IPS-20b (cell line): ENCODE measurements around the gene ABI3BP.
"Not testable (repeated sequence)": the region's sequence is repeated elsewhere in the genome, so short reads cannot be mapped to it uniquely, and the experiment has no call there.

Experiments used
- H3K27ac ChIP-seq: one replicate; pipeline ENCODE4 v1.5.1; 2013; ENCODE audit warnings: low read length
- H3K27me3 ChIP-seq: 2 replicates; pipeline ENCODE4 v1.6.1; 2013; ENCODE audit warnings: mild to moderate bottlenecking, low read length, inconsistent platforms; ENCODE audit not compliant: insufficient read depth
- H3K36me3 ChIP-seq: 2 replicates; pipeline ENCODE4 v1.6.1; 2013; ENCODE audit warnings: low read depth, mild to moderate bottlenecking, inconsistent platforms, low read length, moderate library complexity; ENCODE audit not compliant: insufficient read depth
- H3K4me1 ChIP-seq: 2 replicates; pipeline ENCODE4 v1.6.1; 2013; ENCODE audit warnings: mild to moderate bottlenecking, control low read depth, inconsistent platforms, low read length, moderate library complexity; ENCODE audit not compliant: insufficient read depth
- H3K4me3 ChIP-seq: 2 replicates; pipeline ENCODE4 v1.5.1; 2013; ENCODE audit warnings: mild to moderate bottlenecking, low read length, inconsistent platforms
- H3K9ac ChIP-seq: 2 replicates; pipeline ENCODE4 v1.6.1; 2013; ENCODE audit warnings: low read depth, mild to moderate bottlenecking, inconsistent platforms, low read length, moderate library complexity
- H3K9me3 ChIP-seq: 2 replicates; pipeline ENCODE4 v1.6.1; 2013; ENCODE audit warnings: mild to moderate bottlenecking, low read depth, low read length, inconsistent platforms; ENCODE audit not compliant: insufficient read depth

The ABI3BP gene

DNA sequence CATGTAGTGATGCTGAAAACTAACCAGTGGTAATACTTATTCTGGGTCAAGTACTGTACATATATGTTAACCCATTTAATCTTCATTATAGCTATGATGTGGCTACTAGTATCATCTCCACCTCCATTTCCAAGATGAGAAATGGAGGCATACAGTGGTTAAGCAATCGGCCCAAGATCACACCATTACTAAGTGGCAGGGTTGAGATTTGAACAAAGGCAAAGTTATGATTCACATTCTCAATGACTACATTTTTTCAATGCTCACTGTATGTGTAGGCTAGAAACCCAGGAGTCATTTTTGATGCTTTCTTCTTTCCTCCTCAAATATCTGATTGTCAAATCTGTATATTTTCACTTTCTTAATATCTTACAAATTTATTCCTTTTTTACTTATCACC lies 30.2 kb downstream of the ABI3BP start:
- H3K9ac ChIP-seq, result no peak overlapping the region
- H3K36me3 ChIP-seq, result no peaks in the 10 kb centered on the region
- H3K4me3 ChIP-seq, result no peak overlapping the region
- no peaks in the 10 kb centered on the region for H3K27me3 ChIP-seq
- H3K9me3 ChIP-seq, result peaks cover 13% of the 10 kb centered on the region
- H3K4me1 ChIP-seq, result no peaks in the 10 kb centered on the region
- no peak overlapping the region for H3K27ac ChIP-seq

DNA sequence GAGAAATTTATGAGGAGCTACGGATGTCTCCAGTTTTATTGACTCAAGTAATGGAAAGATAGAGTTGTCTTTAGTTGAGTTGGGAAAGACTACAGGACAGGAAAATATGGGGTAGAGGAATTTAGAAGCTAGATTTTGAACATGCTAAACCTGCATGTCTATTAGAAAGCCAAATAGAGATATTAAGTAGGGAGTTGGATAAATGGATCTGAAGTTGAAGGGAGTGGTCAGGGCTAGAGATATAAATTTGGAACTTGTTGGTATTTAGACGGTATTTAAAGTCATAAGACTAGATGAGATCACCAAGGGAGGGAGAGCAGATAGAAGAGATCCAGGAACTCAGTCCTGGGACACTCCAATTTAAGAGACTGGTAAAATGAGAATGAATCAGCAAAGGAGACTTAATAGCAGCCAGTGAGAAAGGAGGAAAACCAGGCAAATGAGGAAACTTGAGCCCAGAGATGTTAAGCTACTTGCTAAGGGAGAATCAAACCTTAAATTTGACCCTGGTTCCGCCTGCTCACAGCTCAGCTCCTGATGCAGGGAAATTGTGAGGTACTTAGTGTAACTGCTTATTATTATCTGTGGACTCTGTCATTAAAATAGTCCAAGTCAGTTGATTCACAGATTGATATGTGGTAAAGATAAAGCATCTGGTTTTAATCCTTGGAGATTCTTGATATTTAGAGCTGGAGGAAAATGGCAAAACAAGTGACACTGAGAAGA lies 35.8 kb downstream of the ABI3BP start:
- no peaks in the 10 kb centered on the region for H3K27me3 ChIP-seq
- peaks cover 13% of the 10 kb centered on the region for H3K9me3 ChIP-seq
- H3K36me3 ChIP-seq, result no peaks in the 10 kb centered on the region
- H3K9ac ChIP-seq, result no peak overlapping the region
- no peak overlapping the region for H3K4me3 ChIP-seq
- H3K27ac ChIP-seq, result no peak overlapping the region
- H3K4me1 ChIP-seq, result no peaks in the 10 kb centered on the region

DNA sequence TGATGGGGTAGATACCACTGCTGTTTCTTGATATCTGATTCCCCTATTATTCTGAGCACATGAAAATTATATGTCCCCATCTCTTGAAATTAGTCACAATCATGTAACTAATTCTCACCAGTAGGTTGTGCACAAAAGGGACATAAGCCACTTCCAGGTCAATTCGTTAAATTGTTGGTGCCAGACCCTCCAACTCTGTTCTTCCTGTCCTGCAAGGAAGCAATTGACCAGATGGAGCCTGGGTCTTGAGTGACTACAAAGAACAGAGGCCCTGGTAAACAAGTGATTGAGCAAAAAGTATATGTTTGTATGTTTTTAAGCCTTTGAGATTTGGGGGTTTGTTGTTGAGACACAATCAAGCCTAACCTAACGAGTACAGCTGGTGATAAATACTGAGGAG lies 36.9 kb downstream of the ABI3BP start:
- Histone ChIP-seq H3K4me1 (no peaks in the 10 kb centered on the region), H3K27me3 (no peaks in the 10 kb centered on the region), H3K4me3 (no peak overlapping the region), H3K9ac (no peak overlapping the region), H3K27ac (no peak overlapping the region), H3K9me3 (peaks cover 13% of the 10 kb centered on the region), H3K36me3 (no peaks in the 10 kb centered on the region)

DNA sequence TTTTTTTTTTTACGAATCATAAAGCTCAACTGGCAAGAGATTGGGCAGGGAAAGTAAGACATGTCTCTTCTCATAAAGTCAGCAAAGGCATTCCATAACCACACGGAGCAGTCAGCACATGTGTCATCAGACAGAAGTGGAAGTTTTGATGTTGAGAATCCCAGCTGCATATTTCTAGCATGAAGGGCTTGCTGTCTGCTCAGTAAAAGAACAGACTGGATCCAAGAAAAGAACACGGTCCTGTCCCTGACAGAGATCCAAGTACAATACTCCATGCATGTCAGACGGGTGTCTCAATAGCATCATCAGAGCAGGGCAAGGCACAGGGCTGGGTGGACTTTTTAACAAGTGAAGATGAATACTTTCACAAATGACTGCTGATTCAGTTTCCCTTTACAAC lies 38.2 kb downstream of the ABI3BP start:
- no peak overlapping the region for H3K27ac ChIP-seq
- no peaks in the 10 kb centered on the region for H3K4me1 ChIP-seq
- H3K4me3 ChIP-seq, result no peak overlapping the region
- H3K9ac ChIP-seq, result no peak overlapping the region
- no peaks in the 10 kb centered on the region for H3K27me3 ChIP-seq
- H3K9me3 ChIP-seq, result peaks cover 4% of the 10 kb centered on the region
- H3K36me3 ChIP-seq, result no peaks in the 10 kb centered on the region

DNA sequence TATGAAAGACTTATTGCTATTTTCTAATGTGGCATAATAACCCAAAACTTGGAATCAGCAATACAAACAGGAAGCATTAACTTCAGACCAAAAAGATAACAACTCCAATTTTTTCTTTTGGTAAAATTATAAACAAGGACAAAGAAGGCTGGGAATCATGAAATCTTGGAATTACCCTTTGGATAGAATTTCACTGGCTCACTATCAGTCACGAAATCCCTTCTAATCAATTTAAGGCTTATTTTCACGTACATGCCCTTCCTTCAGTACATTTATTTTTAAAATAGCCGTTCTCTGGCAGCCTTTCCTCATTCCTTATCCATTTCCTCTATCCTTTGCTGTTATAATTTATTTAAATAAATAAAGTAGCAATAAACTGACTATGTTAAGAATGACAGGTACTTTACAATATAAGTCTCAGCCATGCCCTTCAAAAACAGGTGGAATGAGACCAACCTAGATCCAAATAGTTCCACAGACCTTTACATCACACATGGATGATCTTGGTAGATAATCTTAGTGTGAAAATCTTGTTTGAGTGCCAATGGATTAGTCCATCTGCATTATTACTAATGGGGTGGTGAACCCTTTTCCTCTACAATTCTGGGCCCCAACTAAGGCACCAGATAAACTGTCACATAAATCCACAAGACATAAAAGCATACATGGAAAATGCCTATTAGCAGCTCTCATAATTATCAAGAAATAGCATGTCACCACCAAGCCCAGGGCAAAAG lies 38.9 kb downstream of the ABI3BP start:
- Histone ChIP-seq H3K27ac (no peak overlapping the region), H3K9me3 (no peaks in the 10 kb centered on the region), H3K4me3 (no peak overlapping the region), H3K4me1 (no peaks in the 10 kb centered on the region), H3K27me3 (no peaks in the 10 kb centered on the region), H3K9ac (no peak overlapping the region), H3K36me3 (no peaks in the 10 kb centered on the region)

DNA sequence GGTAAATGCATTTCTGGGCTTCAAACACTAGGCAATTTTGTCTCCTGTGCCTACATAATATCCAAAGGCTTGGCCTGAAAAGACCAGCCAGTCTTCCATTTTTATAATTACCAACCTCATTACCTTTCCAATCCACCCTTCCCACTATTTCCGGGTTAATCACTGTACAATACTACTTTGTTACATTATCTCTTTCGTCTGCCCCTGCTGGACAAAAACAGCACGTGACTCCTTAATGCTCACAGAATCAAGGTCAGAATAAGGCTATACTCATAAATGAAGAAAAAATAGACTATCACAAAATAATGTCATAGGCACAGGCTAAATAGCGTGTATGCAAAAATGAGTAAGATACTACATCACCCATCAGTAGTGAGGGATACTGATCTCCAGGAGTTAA lies 40.1 kb downstream of the ABI3BP start:
- Histone ChIP-seq H3K9ac (no peak overlapping the region), H3K27ac (no peak overlapping the region), H3K36me3 (no peaks in the 10 kb centered on the region), H3K27me3 (no peaks in the 10 kb centered on the region), H3K4me1 (no peaks in the 10 kb centered on the region), H3K9me3 (no peaks in the 10 kb centered on the region), H3K4me3 (no peak overlapping the region)

DNA sequence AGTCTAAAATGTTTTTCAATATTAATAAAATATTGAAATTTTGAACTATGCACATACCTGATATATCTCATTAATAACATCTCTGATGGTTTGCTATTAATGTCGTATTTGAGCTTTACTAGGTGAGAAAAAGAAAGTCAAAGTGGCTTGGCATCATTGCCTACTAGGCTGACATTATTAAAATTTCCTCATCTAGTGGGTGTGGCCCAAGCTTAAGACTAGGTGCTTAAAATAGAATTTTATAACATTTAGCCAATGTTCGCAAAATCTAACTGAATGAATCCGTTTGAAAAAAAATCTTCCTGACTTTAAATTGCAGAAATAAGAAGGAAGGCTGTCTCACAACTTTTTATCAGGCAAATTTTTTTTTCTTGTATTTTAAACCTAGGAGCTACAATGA lies 46.1 kb downstream of the ABI3BP start:
- Histone ChIP-seq H3K4me3 (no peak overlapping the region), H3K4me1 (no peaks in the 10 kb centered on the region), H3K27ac (no peak overlapping the region), H3K27me3 (no peaks in the 10 kb centered on the region), H3K9ac (no peak overlapping the region), H3K9me3 (no peaks in the 10 kb centered on the region), H3K36me3 (no peaks in the 10 kb centered on the region)

DNA sequence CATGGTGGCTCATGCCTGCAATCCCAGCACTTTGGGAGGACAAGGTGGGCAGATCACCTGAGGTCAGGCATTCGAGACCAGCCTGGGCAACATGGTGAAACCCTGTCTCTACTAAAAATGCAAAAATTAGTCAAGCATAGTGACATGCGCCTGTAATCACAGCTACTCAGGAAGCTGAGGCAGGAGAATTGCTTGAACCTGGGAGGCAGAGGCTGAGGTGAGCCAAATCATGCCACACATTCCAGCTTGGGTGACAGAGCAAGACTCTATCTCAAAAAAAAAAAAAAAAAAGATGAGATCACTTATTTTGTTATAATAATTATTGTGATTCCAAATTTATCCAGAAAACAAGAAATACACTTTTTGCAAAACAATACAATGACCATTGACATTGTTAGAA lies 47.1 kb downstream of the ABI3BP start:
- not testable (repeated sequence) for H3K4me1 ChIP-seq, H3K27ac ChIP-seq, H3K9me3 ChIP-seq, H3K27me3 ChIP-seq, H3K9ac ChIP-seq, H3K36me3 ChIP-seq, H3K4me3 ChIP-seq

DNA sequence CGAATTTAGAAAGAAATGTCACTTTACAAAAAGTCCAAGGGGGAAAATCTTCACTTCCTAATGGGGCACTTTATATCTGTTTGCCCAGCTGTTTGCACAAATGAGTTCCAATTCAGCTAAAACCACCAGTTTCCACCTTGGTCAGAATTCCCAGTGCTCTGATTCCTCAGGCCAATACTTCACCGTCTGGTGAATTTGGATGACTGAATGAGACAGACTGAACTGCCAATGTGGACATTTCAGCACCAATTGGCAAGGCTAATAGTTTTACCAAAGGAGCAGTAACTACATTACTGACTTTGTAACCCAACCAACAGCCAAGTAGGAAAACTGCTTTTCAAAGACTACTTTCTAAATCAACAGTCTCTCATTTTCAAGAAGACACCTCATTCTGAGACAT lies 51.8 kb downstream of the ABI3BP start:
- H3K9ac ChIP-seq, result no peak overlapping the region
- H3K36me3 ChIP-seq, result no peaks in the 10 kb centered on the region
- no peaks in the 10 kb centered on the region for H3K9me3 ChIP-seq
- no peaks in the 10 kb centered on the region for H3K27me3 ChIP-seq
- H3K4me1 ChIP-seq, result no peaks in the 10 kb centered on the region
- H3K4me3 ChIP-seq, result no peak overlapping the region
- no peak overlapping the region for H3K27ac ChIP-seq

DNA sequence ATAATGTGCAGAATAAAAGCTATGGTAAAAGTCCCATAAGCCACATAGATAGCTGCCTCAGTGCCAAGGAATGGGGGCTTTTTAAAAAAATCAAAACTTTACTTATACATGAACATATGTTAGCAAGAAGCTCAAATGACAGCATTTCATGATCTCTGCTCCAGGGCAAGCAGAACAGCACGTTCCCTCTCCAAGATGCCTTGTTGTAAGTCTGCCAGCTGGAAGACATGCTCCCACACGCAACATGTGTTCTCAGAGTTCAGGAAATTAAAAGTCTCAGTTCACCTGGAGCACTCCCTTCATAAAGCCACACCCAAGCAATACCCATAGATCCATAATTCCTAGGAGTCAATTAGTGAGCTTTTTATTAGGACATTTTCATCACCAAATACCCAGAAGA lies 52.2 kb downstream of the ABI3BP start:
- Histone ChIP-seq H3K9ac (no peak overlapping the region), H3K4me1 (no peaks in the 10 kb centered on the region), H3K9me3 (no peaks in the 10 kb centered on the region), H3K36me3 (no peaks in the 10 kb centered on the region), H3K4me3 (no peak overlapping the region), H3K27me3 (no peaks in the 10 kb centered on the region), H3K27ac (no peak overlapping the region)

DNA sequence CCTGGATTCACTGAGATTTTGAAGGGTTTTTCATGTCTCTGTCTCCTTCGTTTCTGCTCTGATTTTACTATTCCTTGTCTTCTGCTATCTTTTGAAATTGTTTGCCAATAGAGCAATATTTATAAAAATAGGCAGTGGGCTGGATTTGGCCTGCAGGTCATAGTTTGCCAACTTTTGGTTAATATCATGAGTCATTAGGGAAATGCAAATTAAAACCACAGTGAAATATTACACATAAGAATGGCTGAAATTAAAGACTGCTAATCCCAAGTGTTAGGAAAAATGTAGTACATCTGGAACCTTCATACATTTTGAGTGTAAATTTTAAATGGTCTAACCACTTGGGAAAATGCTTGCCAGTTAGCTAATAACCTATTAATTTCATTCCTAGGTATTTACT lies 56.3 kb downstream of the ABI3BP start:
- Histone ChIP-seq H3K4me3 (no peak overlapping the region), H3K9ac (no peak overlapping the region), H3K4me1 (no peaks in the 10 kb centered on the region), H3K36me3 (no peaks in the 10 kb centered on the region), H3K27ac (no peak overlapping the region), H3K27me3 (no peaks in the 10 kb centered on the region), H3K9me3 (no peaks in the 10 kb centered on the region)

DNA sequence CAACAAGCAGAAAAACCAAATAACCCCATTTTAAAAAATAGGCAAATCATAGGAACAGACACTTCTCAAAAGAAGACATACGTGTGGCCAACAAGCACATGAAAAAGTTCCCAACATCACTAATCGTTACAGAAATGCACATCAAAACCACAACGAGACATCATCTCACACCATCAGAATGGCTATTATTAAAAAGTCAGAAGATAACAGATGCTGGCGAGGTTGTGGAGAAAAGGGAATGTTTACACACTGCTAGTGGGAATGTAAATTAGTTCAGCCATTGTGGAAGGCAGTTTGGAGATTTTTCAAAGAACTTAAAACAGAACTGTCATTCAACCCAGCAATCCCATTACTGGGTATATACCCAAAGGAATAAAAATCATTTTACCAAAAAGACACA lies 60.7 kb downstream of the ABI3BP start:
- H3K4me3 ChIP-seq, result no peak overlapping the region
- no peaks in the 10 kb centered on the region for H3K36me3 ChIP-seq
- no peaks in the 10 kb centered on the region for H3K9me3 ChIP-seq
- no peaks in the 10 kb centered on the region for H3K4me1 ChIP-seq
- H3K9ac ChIP-seq, result no peak overlapping the region
- no peaks in the 10 kb centered on the region for H3K27me3 ChIP-seq
- H3K27ac ChIP-seq, result no peak overlapping the region
